ENCODE data around the gene VMO1. TPM values are rescaled to one million over a fixed set of nuclear protein-coding genes. Genes with fewer than 3 reads are reported as not detected.
A peak's percentile ranks its signal among the peaks of the same experiment; 100 is the strongest.

VMO1 gene
- total RNA-seq, 4 donors from 2014 or later = 1.3 to 3.5 TPM; not detected in 2

DNA sequence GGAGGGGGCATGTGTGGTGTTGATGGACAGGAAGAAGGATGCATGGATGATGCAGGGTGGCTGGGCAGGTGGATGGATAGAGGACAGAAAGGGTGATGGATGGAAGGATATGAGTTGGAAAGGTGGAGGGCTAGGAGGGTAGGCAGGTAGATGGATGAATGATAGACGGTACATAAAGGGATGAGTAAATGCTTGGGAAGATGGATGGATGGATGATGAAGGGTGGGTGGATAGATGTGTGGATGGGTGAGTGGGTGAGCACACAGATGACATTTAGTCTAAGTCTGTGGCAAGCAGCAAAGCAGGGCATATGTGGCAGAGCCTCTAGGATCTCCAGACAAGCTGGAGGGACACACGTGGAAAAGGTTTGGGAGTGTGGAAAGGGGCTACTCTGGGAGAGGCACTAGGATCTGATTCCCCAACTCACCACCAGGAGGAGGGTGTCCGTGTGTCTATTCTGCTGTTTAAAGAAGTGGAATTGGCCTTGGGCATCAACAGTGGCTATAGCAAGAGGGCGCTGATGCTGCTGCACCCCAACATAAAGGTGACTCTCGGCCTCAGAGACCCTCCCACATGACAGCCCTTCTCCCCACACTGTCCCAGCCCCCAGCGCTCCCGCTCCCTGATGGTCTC lies 29.0 kb upstream of the VMO1 start:
- no peak overlapping the region for H3K27ac ChIP-seq
- no peaks in the 10 kb centered on the region for H3K9me3 ChIP-seq
- TF ChIP-seq, protein P1, sequence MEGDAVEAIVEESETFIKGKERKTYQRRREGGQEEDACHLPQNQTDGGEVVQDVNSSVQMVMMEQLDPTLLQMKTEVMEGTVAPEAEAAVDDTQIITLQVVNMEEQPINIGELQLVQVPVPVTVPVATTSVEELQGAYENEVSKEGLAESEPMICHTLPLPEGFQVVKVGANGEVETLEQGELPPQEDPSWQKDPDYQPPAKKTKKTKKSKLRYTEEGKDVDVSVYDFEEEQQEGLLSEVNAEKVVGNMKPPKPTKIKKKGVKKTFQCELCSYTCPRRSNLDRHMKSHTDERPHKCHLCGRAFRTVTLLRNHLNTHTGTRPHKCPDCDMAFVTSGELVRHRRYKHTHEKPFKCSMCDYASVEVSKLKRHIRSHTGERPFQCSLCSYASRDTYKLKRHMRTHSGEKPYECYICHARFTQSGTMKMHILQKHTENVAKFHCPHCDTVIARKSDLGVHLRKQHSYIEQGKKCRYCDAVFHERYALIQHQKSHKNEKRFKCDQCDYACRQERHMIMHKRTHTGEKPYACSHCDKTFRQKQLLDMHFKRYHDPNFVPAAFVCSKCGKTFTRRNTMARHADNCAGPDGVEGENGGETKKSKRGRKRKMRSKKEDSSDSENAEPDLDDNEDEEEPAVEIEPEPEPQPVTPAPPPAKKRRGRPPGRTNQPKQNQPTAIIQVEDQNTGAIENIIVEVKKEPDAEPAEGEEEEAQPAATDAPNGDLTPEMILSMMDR (IDR thresholded peaks at IDR 0.05) = no peak
- TF ChIP-seq EP300 (IDR thresholded peaks at IDR 0.05) (no peak), POLR2AphosphoS5 (IDR thresholded peaks at IDR 0.05) (no peak), POLR2A (IDR thresholded peaks at IDR 0.05) (no peak)
- no peak overlapping the region for H3K4me3 ChIP-seq
- 76 to 79% methylated on average over 5 to 7 of the region's 7 CpGs for WGBS, 2 donors (ENCODE audit: low coverage in 1 of 2)
- H3K36me3 ChIP-seq = peaks cover 0 to 77% of the 10 kb centered on the region in 2 donors
- ATAC-seq = no peak
- no peaks in the 10 kb centered on the region for H3K4me1 ChIP-seq
- no peaks in the 10 kb centered on the region for H3K27me3 ChIP-seq

- no peak for ATAC-seq
- 78 to 79% methylated on average over 2 to 7 of the region's 7 CpGs for WGBS, 2 donors (ENCODE audit: low coverage in 1 of 2)
- no peak overlapping the region for H3K4me3 ChIP-seq
- peaks cover 0 to 67% of the 10 kb centered on the region in 2 donors for H3K36me3 ChIP-seq
- H3K27ac ChIP-seq = no peak overlapping the region
- no peaks in the 10 kb centered on the region for H3K9me3 ChIP-seq
- H3K4me1 ChIP-seq = peaks cover 0 to 12% (median 9%) of the 10 kb centered on the region in 3 donors
- no peak for TF ChIP-seq POLR2AphosphoS5 (IDR thresholded peaks at IDR 0.05)
- TF ChIP-seq, protein P1 (IDR thresholded peaks at IDR 0.05) = no peak
- TF ChIP-seq EP300 (IDR thresholded peaks at IDR 0.05) = no peak
- TF ChIP-seq POLR2A (IDR thresholded peaks at IDR 0.05) = no peak
- no peaks in the 10 kb centered on the region for H3K27me3 ChIP-seq
Observed at GRCh38 chr17:4812690-4813089, 26.5 kb upstream of the VMO1 start.

GRCh38 chr17:4811471-4811870 lies 25.3 kb upstream of the VMO1 start:
- 89 to 90% methylated on average over 1 to 6 of the region's 12 CpGs for WGBS, 2 donors (ENCODE audit: low coverage in 1 of 2)
- ATAC-seq = no peak
- Histone ChIP-seq H3K4me1 (peaks cover 0 to 19% (median 11%) of the 10 kb centered on the region in 3 donors), H3K9me3 (no peaks in the 10 kb centered on the region), H3K27me3 (no peaks in the 10 kb centered on the region), H3K36me3 (peaks cover 0 to 55% of the 10 kb centered on the region in 2 donors), H3K27ac (no peak overlapping the region), H3K4me3 (no peak overlapping the region)
- TF ChIP-seq, protein P1 (IDR thresholded peaks at IDR 0.05) = no peak
- TF ChIP-seq POLR2A (IDR thresholded peaks at IDR 0.05) = no peak
- no peak for TF ChIP-seq EP300 (IDR thresholded peaks at IDR 0.05)
- TF ChIP-seq POLR2AphosphoS5 (IDR thresholded peaks at IDR 0.05) = no peak

DNA sequence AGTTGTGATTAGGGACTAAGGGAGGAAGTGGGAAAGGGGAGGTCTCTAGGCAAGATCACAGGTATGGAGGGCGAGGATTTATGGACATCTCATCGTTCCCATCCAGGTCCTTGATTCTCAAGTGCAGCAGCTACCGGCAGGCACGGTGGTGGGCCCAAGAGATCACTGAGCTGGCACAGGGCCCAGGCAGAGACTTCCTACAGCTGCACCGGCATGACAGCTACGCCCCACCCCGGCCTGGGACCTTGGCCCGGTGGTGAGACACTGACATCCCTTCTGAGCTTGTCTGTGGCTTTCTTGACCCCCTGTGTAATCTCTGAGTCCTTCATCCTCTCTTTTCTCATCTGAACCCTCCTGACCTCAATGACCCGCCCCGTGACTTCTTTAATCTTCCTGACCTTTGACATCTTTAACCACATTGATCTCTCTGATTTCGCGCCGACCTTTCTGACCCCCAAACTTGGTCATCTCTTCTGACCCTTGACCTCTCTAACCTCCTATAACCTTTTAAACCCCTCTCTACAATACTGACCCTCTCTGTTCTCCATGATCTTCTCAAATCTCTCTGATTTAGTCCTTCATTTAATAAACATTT lies 24.6 kb upstream of the VMO1 start:
- TF ChIP-seq, protein P1 (IDR thresholded peaks at IDR 0.05) = no peak
- TF ChIP-seq EP300 (IDR thresholded peaks at IDR 0.05) = no peak
- no peak for TF ChIP-seq POLR2A (IDR thresholded peaks at IDR 0.05)
- no peak for TF ChIP-seq POLR2AphosphoS5 (IDR thresholded peaks at IDR 0.05)
- no peak overlapping the region for H3K4me3 ChIP-seq
- no peak for ATAC-seq
- H3K9me3 ChIP-seq = no peaks in the 10 kb centered on the region
- peaks cover 0 to 26% (median 11%) of the 10 kb centered on the region in 3 donors for H3K4me1 ChIP-seq
- no peak overlapping the region for H3K27ac ChIP-seq
- peaks cover 0 to 48% of the 10 kb centered on the region in 2 donors for H3K36me3 ChIP-seq
- H3K27me3 ChIP-seq = no peaks in the 10 kb centered on the region
- WGBS, 2 donors (ENCODE audit: low coverage in 1 of 2) = 35 to 67% methylated on average over 2 to 12 of the region's 13 CpGs

- Histone ChIP-seq H3K27me3 (no peaks in the 10 kb centered on the region), H3K4me3 (peak overlapping the region in 1 of 2 donors; percentile 90), H3K4me1 (peaks cover 0 to 26% (median 11%) of the 10 kb centered on the region in 3 donors), H3K27ac (peak overlapping the region in 1 of 4 donors; percentile 69), H3K36me3 (peaks cover 0 to 32% of the 10 kb centered on the region in 2 donors), H3K9me3 (no peaks in the 10 kb centered on the region)
- no peak for TF ChIP-seq POLR2A (IDR thresholded peaks at IDR 0.05)
- TF ChIP-seq EP300 (IDR thresholded peaks at IDR 0.05) = no peak
- TF ChIP-seq, protein P1 (IDR thresholded peaks at IDR 0.05) = no peak
- peak; percentile 25 for TF ChIP-seq POLR2AphosphoS5 (IDR thresholded peaks at IDR 0.05)
- no peak for ATAC-seq
- 28% methylated on average over 5 of the region's 6 CpGs; no CpG with 5 or more reads in 1 of the 2 donors for WGBS, 2 donors (ENCODE audit: low coverage in 1 of 2)
Observed at GRCh38 chr17:4808378-4808767, 22.2 kb upstream of the VMO1 start.
